Astrocyte of the hippocampus (primary cell): ENCODE data around the gene PLSCR5.

ENCODE experiments used
- DNase-seq: peaks from one replicate; pipeline ENCODE4 v3.0.0; 2011; ENCODE audit warnings: low read depth, low spot score

The PLSCR5 gene

GRCh38 chr3:146605106-146605505, at the start of gene PLSCR5:
Gene PLSCR5 (minus strand): TSS chr3:146605346. CDS start chr3:146605212, 134 bp downstream.
- peak; percentile 5 for DNase-seq

GRCh38 chr3:146653978-146654377, 48.8 kb upstream of the PLSCR5 start:
- no peak for DNase-seq

- no peak for DNase-seq
Observed at GRCh38 chr3:146650691-146651442, 45.7 kb upstream of the PLSCR5 start.

- no peak for DNase-seq
Observed at GRCh38 chr3:146646261-146646660, 41.1 kb upstream of the PLSCR5 start.

GRCh38 chr3:146640955-146641867, 36.1 kb upstream of the PLSCR5 start:
- DNase-seq = peak; percentile 53

GRCh38 chr3:146640361-146640760, 35.2 kb upstream of the PLSCR5 start:
- DNase-seq = no peak

- DNase-seq = no peak
Observed at GRCh38 chr3:146638718-146639117, 33.6 kb upstream of the PLSCR5 start.

GRCh38 chr3:146637871-146638270, 32.7 kb upstream of the PLSCR5 start:
- DNase-seq = peak; percentile 3

- no peak for DNase-seq
Observed at GRCh38 chr3:146636881-146637280, 31.7 kb upstream of the PLSCR5 start.

- DNase-seq = no peak
Observed at GRCh38 chr3:146634346-146634745, 29.2 kb upstream of the PLSCR5 start.

- peak; percentile 21 for DNase-seq
Observed at GRCh38 chr3:146628671-146629070, 23.5 kb upstream of the PLSCR5 start.

- no peak for DNase-seq
Observed at GRCh38 chr3:146626403-146627122, 21.4 kb upstream of the PLSCR5 start.

- no peak for DNase-seq
Observed at GRCh38 chr3:146625186-146625775, 20.1 kb upstream of the PLSCR5 start.

GRCh38 chr3:146621723-146622122, 16.6 kb upstream of the PLSCR5 start:
- DNase-seq = no peak

- DNase-seq = no peak
Observed at GRCh38 chr3:146612015-146612414, 6.9 kb upstream of the PLSCR5 start.

GRCh38 chr3:146611096-146611495, 6.0 kb upstream of the PLSCR5 start:
- DNase-seq = no peak

GRCh38 chr3:146598535-146598934, 6.6 kb downstream of the PLSCR5 start:
- DNase-seq = no peak

GRCh38 chr3:146594843-146595482, 10.2 kb downstream of the PLSCR5 start:
- peak; percentile 8 for DNase-seq

GRCh38 chr3:146593776-146594175, 11.4 kb downstream of the PLSCR5 start:
- DNase-seq = no peak

GRCh38 chr3:146590521-146590920, 14.6 kb downstream of the PLSCR5 start:
- DNase-seq = no peak

- peak; percentile 59 for DNase-seq
Observed at GRCh38 chr3:146589899-146590508, 15.1 kb downstream of the PLSCR5 start.
